HG03066 (cell line): ENCODE measurements around the gene DYRK1B.
"Not testable (repeated sequence)": the region's sequence is repeated elsewhere in the genome, so short reads cannot be mapped to it uniquely, and the experiment has no call there.

Experiments used
- ATAC-seq: cut with Tn5 transposase; IDR thresholded peaks from one replicate; pipeline ENCODE4 v1.9.1; 2021; ENCODE audit warnings: low read depth; ENCODE audit not compliant: unreplicated experiment

Gene DYRK1B

GRCh38 chr19:39833464-39834286 lies at the start of gene DYRK1B:
TSS of gene DYRK1B (minus strand) at chr19:39834162. CDS start at chr19:39831867, 2,295 bp downstream.
- ATAC-seq, result peak; percentile 86

- ATAC-seq, result not testable (repeated sequence)
Measured at GRCh38 chr19:39882645-39883044, 48.7 kb upstream of the DYRK1B start.

DNA sequence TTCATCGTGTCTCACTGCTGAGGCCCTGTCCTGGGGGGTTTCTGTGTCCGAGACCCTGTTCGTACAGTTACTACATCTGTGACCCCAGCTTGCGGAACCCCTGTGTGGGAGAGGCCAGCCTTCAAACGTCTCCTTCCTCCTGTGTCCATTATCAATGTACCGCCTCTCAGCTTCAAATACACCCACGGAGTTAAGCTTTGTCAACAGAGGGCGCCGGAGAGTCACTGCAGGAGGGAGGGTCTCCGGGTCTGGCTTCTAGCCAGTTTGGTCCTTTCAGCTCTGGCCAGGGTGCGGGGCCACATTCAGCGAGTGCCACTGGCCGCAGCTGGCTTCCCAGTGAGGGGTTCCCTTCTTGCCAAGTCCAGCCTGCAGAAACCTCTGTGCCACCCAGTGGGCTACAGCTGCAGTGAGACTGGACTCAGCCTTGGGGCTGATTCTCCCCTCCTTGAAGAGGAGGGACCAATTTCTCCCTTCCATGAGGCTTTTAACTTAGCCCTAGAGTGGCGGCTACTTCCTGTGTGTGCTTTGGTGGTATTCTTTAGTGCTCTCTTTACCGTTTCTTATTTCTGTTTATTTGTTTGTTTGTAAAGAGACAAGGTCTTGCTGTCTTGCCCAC lies 47.6 kb upstream of the DYRK1B start:
- ATAC-seq, result not testable (repeated sequence)

GRCh38 chr19:39880241-39880640 lies 46.3 kb upstream of the DYRK1B start:
- not testable (repeated sequence) for ATAC-seq

GRCh38 chr19:39879796-39880195 lies 45.8 kb upstream of the DYRK1B start:
- ATAC-seq, result not testable (repeated sequence)

DNA sequence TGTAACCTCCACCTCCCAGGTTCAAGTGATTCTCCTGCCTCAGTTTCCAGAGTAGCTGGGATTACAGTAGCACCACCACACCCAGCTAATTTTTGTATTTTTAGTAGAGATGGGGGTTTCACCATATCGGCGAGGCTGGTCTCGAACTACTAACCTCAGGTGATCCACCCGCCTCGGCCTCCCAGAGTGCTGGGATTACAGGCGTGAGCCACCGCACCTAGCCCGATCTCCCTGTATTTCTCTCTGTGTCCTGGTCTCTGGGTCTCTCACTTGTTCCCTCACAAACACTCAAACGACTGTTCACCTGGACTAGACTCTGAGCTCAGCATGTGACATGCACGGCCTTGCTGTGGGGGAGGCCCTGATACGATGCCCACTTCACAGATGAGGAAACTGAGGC lies 44.9 kb upstream of the DYRK1B start:
- ATAC-seq, result not testable (repeated sequence)

GRCh38 chr19:39878398-39878797 lies 44.4 kb upstream of the DYRK1B start:
- ATAC-seq, result no peak

- not testable (repeated sequence) for ATAC-seq
Measured at GRCh38 chr19:39877982-39878381, 44.0 kb upstream of the DYRK1B start.

DNA sequence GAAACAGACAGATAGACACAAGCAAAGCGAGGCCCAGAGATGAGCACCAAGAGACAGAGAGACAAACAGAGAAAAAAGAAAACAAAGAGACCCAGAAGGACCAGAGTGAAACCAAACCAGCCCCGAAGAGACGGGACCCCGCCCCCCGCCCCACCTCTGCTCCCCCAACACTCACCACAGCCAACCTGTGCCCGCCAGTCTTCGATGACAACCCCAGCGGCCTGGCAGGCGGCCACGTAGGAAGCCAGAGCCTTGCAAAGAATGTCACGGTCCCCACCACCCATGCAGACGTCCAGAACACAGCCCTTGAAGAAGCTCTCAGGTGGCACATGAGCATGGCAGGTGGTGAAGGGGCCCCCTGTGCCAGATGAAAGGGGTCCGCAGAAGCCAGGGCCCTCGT lies 43.5 kb upstream of the DYRK1B start:
- not testable (repeated sequence) for ATAC-seq

GRCh38 chr19:39876486-39876885 lies 42.5 kb upstream of the DYRK1B start:
- ATAC-seq, result not testable (repeated sequence)

DNA sequence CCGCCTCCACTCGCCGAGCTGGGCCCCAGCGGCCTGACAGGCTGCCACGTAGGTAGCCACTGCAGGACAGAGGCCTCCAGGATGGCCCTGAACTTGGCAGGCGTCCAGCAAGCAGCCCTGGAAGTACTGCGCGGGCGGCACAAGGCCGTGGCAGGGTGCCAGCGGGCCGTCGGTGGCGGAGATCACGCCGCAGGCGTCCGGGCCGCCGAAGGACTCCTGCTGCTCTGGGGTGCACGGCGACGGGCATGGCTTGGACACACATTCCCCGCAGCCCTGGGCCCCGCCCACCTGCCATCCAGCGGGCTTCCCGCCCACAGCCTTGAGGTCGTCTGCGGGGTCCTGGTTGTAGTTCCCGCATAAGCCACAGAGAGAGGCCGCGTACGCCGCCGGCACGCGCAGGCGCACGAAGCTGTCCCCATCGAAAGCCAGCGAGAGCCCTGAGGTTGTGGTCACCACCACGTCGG lies 41.5 kb upstream of the DYRK1B start:
- ATAC-seq, result not testable (repeated sequence)

DNA sequence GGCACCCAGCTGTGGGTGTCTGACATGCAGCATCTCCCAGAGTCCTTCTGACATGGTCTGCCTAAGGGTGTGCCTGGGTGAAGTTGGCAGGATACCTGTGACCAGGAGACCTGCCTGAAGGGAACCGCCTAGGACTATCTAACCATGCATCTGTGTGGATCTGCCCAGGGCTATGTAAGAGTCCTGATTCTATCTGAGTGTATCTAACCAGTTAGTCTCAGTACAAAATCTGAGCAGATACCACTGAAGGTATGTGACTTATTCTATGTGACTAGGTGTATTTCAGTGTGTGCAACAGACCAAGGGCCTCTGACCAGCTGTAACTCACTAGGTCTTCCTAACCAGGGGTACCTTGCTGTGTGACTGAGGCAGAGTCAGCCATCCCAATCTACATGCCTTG lies 40.4 kb upstream of the DYRK1B start:
- ATAC-seq, result no peak

DNA sequence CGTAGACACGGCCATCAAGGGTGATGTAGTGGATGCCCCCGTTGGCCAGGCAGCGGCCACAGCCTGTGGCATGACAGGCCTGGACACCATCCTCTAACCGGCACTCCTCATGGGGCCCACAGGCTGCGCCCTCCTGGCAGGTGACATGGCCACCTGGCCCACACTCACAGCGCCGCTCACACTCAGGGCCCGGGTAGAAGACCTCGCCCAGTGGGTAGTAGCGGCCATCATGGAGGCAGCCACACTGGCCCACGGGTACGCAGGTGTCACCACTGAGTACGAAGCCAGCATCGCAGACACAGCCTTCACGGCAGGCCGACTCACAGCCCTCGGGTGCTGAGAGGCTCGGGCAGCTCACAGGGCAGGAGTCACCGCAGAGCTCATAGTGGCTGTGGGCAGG lies 39.4 kb upstream of the DYRK1B start:
- no peak for ATAC-seq

- ATAC-seq, result no peak
Measured at GRCh38 chr19:39871886-39872866, 38.2 kb upstream of the DYRK1B start.

GRCh38 chr19:39871362-39871761 lies 37.4 kb upstream of the DYRK1B start:
- no peak for ATAC-seq

GRCh38 chr19:39870171-39870971 lies 36.4 kb upstream of the DYRK1B start:
- no peak for ATAC-seq

GRCh38 chr19:39867952-39868351 lies 34.0 kb upstream of the DYRK1B start:
- ATAC-seq, result no peak

GRCh38 chr19:39867133-39867532 lies 33.2 kb upstream of the DYRK1B start:
- no peak for ATAC-seq

DNA sequence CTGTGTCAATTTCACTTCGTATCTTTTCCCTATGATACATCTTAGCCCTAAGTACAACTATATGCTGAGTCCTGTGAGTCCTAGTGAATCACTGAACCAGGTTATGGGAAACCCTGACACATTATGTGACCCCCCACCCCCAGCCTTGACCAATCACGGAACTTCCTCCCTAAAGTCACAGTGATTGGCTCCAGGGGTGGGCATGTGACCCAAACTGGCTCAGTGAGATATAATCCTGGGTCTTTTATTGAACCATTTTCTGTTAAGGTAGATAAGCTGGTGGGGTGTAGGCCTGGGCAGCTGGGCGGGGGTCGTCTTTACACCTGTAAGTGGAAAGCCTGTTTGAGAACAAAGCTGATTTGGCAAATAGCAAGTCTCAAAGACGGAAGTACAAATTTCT lies 32.0 kb upstream of the DYRK1B start:
- no peak for ATAC-seq

- ATAC-seq, result no peak
Measured at GRCh38 chr19:39865186-39865585, 31.2 kb upstream of the DYRK1B start.
